Measurements from ENCODE around the gene TTLL8.

The TTLL8 gene

GRCh38 chr22:50039669-50040443 lies 18.2 kb downstream of the TTLL8 start:
- no peak for DNase-seq

- no peak for DNase-seq
These were observed 21.9 kb downstream of the TTLL8 start for GRCh38 chr22:50035976-50036724.

- no peak for DNase-seq
These were observed 22.8 kb downstream of the TTLL8 start for GRCh38 chr22:50035131-50035881.

- no peak for DNase-seq
These were observed 23.7 kb downstream of the TTLL8 start for GRCh38 chr22:50034126-50035081.

- DNase-seq: no peak
These were observed 25.0 kb downstream of the TTLL8 start for GRCh38 chr22:50032941-50033601.

GRCh38 chr22:50032109-50032871 lies 25.8 kb downstream of the TTLL8 start:
- DNase-seq: no peak

- no peak for DNase-seq
These were observed 26.7 kb downstream of the TTLL8 start for GRCh38 chr22:50031189-50032091.

- DNase-seq: peak; percentile 92
These were observed 27.6 kb downstream of the TTLL8 start for GRCh38 chr22:50030297-50031188.

GRCh38 chr22:50027639-50028537 lies 30.2 kb downstream of the TTLL8 start:
- DNase-seq: peak; percentile 76

GRCh38 chr22:50025993-50026392 lies 32.1 kb downstream of the TTLL8 start:
- DNase-seq: no peak

- no peak for DNase-seq
These were observed 35.8 kb downstream of the TTLL8 start for GRCh38 chr22:50022171-50022819.

GRCh38 chr22:50020606-50021005 lies 37.5 kb downstream of the TTLL8 start:
- no peak for DNase-seq

- no peak for DNase-seq
These were observed 38.8 kb downstream of the TTLL8 start for GRCh38 chr22:50019316-50019715.

- DNase-seq: no peak
These were observed 39.4 kb downstream of the TTLL8 start for GRCh38 chr22:50018608-50019285.

GRCh38 chr22:50017701-50018224 lies 40.3 kb downstream of the TTLL8 start:
- no peak for DNase-seq

- DNase-seq: no peak
These were observed 41.0 kb downstream of the TTLL8 start for GRCh38 chr22:50016988-50017700.
